Spinal cord (tissue), 10 donors: Measurements from ENCODE around the gene PFKP. TPM values are rescaled to one million over a fixed set of nuclear protein-coding genes. Genes with fewer than 3 reads are reported as not detected.

ENCODE experiments used
- DNase-seq, 6 donors: peaks; one replicate each; pipeline versions ENCODE4 v3.0.0 to v3.0.0-alpha.2; 2013 to 2015; ENCODE audit warnings: low spot score in 6 of 6, low read depth in 4 of 6
- H3K27ac ChIP-seq: one replicate; pipeline ENCODE4 v1.5.1; 2013; ENCODE audit warnings: low read depth, low read length, control low read depth
- H3K27me3 ChIP-seq: one replicate; pipeline ENCODE4 v1.6.1; 2013; ENCODE audit warnings: low read length; ENCODE audit not compliant: control insufficient read depth, insufficient read depth
- H3K36me3 ChIP-seq: one replicate; pipeline ENCODE4 v1.6.1; 2013; ENCODE audit warnings: low read length; ENCODE audit not compliant: control insufficient read depth, insufficient read depth
- H3K4me1 ChIP-seq: one replicate; pipeline ENCODE4 v1.6.1; 2013; ENCODE audit warnings: low read length; ENCODE audit not compliant: control insufficient read depth, insufficient read depth
- H3K4me3 ChIP-seq: one replicate; pipeline ENCODE4 v1.5.1; 2013; ENCODE audit warnings: low read depth, low read length, control low read depth
- H3K9me3 ChIP-seq: one replicate; pipeline ENCODE4 v1.6.1; 2013; ENCODE audit warnings: low read length; ENCODE audit not compliant: control insufficient read depth, insufficient read depth
- WGBS: methylation state at CpG from one replicate; pipeline ENCODE4 v1.1.5; 2013; ENCODE audit warnings: missing lambda C conversion rate; ENCODE audit not compliant: insufficient coverage; 5-methylcytosine and 5-hydroxymethylcytosine counted together
- polyA plus RNA-seq, 2 donors: library from polyadenylated mRNA; unstranded; fragments of 120-200 nt; gene quantifications; one replicate each; pipeline ENCODE4 v1.2.1, GENCODE V29; 2013; ENCODE audit not compliant: insufficient read length in 2 of 2
- total RNA-seq, 2 donors: library from RNA; depleted of rRNA in 1 of 2; stranded (reverse); fragments of 120-200 nt in 1 of 2; fragments of >200 nt in 1 of 2; gene quantifications; one replicate each; pipeline versions ENCODE4 v1.2.3 to v1.2.4, GENCODE V29; 2013 to 2014
- donor health status: healthy.

Gene PFKP
- total and polyA plus RNA-seq, 4 donors = 76.4 to 178 (median 138) TPM

DNA sequence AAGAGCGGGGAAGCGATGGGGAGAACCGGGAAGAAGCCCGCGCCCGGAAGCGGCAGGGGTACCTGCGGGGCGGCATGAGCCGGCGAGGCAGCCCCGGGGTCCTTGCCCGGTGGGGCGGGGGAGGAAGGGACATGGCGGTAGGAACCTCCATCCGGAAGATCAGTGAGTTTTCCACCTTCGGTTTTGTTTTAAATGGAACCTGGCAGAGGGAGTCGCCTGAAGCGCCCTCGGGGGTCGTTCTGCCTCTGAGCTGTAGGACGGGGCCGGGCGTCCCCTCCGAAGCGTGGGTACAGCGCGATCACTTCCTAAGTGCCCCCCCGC is 471 bp downstream of the PFKP start:
- DNase-seq = no peak
- 0% methylated on average over 26 of the region's 29 CpGs for WGBS
- peak overlapping the region; percentile 16 for H3K27ac ChIP-seq
- H3K36me3 ChIP-seq = peaks cover 8% of the 10 kb centered on the region
- H3K9me3 ChIP-seq = no peaks in the 10 kb centered on the region
- peak overlapping the region; percentile 72 for H3K4me3 ChIP-seq
- peaks cover 18% of the 10 kb centered on the region for H3K27me3 ChIP-seq
- peaks cover 34% of the 10 kb centered on the region for H3K4me1 ChIP-seq

DNA sequence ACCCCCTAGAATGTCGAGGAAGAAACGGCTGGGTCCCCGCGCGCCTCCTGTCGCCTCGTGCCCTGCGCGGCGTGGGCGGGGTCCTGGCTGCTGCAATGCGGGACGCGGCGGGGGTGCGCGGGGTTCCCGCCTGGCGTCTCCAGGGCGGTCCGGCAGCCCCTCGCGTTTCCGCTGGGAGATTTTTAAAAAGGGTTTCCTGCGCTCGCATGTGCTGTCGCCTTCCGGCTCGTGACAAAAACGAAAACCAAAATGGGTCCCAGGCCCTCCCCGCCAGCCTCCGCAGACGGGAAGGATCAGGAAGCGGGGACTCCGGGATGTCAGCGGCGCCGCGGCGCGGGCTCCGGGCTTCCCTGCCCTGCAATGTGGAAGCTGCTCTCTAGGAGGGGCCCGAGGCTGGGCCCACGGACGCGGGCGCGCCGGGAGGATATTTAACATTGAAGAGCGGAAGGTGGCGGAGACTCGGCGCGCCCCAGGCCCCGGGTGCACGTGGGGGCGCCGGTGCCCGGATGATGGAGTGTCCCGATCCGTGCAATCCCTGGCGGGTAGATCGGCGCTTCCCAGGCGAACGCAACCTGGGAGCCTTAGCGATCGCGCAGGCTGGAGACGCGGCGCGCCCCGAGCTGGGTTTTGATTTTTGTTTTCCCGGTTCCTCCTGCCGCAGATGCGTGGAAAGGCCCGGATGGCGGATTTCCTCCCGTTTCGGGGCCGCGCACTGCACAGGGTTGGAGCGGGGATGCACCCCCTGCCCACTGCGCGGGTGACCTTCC is 1.0 kb downstream of the PFKP start:
- H3K4me1 ChIP-seq = peaks cover 34% of the 10 kb centered on the region
- H3K27ac ChIP-seq = peak overlapping the region; percentile 78
- peaks cover 18% of the 10 kb centered on the region for H3K27me3 ChIP-seq
- DNase-seq = peak in 3 of 6 donors; percentile 57 to 86 (median 86)
- H3K36me3 ChIP-seq = peaks cover 8% of the 10 kb centered on the region
- no peaks in the 10 kb centered on the region for H3K9me3 ChIP-seq
- H3K4me3 ChIP-seq = peak overlapping the region; percentile 72
- 0% methylated on average over 86 of the region's 86 CpGs for WGBS

DNA sequence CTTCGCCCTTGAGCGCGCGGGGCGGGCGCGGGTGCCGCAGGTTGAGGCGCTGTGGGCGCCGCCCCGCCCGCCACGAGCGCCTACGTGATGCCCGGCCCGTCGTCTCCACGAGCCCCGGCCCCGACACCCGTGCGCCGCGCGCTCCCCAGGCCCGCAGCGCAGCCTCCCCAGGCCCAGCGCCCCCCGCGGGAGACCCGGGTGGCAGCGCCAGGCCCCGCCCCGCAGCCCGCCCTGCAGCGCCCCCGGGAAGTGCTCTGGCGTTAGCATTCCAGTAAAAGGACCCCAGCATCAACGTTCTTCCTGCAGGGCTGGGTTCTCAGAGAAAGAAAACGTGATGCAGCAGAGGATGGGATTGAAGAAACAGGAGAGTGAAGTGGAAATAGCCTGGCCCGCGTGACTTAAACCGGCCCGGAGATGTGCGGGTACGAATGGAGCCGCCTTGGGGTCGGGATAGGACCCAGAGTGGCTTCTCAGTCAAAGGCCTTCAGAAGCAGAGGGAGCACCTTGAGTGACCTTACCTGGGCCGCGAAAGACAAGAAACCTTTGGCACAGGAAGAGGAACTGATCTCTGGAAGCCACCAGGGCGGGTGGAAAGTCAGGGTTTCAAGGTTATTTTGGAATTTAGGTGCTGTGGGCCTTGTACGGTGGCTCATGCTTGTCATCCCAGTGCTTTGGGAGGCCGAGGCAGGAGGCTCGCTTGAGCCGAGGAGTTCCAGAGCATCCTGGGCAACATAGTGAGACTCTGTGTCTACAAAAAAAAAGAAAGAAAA is 1.8 kb downstream of the PFKP start:
- no peaks in the 10 kb centered on the region for H3K9me3 ChIP-seq
- peaks cover 16% of the 10 kb centered on the region for H3K27me3 ChIP-seq
- H3K36me3 ChIP-seq = peaks cover 7% of the 10 kb centered on the region
- H3K4me1 ChIP-seq = peaks cover 38% of the 10 kb centered on the region
- H3K27ac ChIP-seq = peak overlapping the region; percentile 78
- DNase-seq = peak in 2 of 6 donors; percentile 82 to 84
- 12% methylated on average over 55 of the region's 57 CpGs for WGBS
- H3K4me3 ChIP-seq = peak overlapping the region; percentile 72

DNA sequence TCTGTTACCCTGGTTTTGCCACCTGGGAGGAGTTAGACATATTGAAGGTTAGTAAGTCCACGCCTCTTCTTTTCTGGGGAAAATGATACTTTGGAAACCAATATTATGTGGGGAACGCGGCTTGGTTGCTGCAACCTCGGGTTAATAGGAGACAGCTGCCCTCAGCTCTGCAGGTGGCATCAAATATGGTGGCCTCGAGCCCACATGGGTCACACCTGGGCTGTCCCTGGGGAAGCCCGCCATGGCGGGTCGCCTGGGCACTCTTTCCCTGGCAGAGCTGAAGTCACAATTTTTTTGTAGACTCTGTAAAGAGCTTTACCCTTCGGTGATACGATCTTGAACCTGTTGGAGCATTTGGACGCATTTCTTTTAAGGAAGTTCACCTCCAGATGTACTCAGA is 2.5 kb downstream of the PFKP start:
- H3K36me3 ChIP-seq = peaks cover 5% of the 10 kb centered on the region
- no peak for DNase-seq
- peaks cover 16% of the 10 kb centered on the region for H3K27me3 ChIP-seq
- H3K9me3 ChIP-seq = no peaks in the 10 kb centered on the region
- WGBS = 91% methylated on average over 9 of the region's 11 CpGs
- peaks cover 41% of the 10 kb centered on the region for H3K4me1 ChIP-seq
- no peak overlapping the region for H3K4me3 ChIP-seq
- no peak overlapping the region for H3K27ac ChIP-seq

DNA sequence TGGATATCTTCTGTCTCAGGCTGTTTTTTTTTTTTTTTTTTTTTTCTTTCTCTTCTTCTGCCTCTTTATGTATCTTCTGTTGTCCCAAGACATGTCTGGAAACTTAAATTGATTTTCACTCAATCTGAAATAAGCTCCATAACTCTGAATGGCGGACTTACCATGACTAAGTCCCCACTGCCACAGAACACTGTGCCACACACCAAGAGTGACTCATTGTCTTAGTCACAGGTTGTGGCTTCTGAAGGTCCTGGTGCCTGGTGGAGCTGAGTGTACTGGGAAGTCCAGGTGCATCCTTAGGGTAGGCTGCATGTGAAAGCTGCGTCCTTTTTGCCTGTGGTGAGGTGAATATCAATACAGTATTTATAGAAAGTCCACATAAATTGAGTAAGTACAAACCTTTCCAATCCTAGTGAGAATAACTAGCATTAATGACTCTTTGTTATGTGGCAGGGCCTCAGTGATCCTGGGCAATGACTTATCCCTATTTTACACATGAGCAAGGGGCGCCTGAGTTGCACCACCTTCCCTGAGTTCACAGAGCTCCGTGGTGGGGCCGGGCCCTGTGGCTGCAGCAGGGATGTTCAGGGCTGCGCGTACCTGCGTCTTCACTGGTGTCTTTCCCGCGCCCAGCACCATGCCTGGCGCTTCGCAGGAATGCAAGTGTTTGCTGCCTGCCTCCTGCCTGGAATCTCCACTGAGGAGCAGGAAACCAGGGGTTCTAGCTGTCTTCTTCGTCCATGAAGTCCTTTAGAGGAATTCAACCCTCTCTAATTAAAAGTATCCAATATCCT is 4.3 kb downstream of the PFKP start:
- DNase-seq = no peak

DNA sequence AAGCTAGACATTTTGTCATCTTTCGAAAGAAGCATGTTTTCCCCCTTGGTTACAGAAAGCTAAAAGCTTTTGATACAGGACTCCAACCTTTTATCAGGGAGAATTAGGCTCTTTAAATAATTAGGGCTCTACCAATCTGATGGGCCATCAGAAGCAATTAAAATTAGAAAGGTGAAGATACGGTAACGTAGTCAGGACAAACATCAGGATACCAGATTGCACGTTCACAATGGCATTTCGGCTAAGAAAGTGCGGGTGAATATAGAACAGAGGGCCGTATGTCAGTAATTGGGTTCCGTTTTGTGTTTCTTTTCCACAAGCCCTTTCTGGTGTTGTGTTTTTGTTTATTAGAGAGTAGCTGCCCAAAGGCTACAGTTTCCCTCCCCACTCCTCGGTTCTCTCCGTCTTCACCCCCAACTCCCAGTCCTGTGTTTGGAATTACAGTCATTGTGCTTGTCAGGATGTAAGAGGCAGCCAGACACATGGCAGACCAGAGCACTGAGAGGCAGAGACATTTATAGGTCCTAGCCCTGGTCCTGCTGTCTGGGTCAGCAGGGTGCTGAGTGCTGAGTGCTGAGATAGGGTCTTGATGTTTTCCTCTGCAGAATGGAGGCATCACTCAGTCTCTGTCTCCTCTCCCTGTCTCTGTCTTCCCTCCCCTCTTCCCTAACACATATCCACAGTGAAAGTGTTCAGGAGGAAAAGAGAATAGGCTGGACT is 5.5 kb downstream of the PFKP start:
- Histone ChIP-seq H3K9me3 (no peaks in the 10 kb centered on the region), H3K36me3 (peaks cover 11% of the 10 kb centered on the region), H3K27ac (no peak overlapping the region), H3K4me1 (peaks cover 24% of the 10 kb centered on the region), H3K4me3 (no peak overlapping the region), H3K27me3 (peaks cover 1% of the 10 kb centered on the region)
- WGBS = 74% methylated on average over 3 of the region's 10 CpGs
- DNase-seq = no peak

More for the DNA sequence above, 4.3 kb downstream of the PFKP start:
- Histone ChIP-seq H3K4me1 (peaks cover 34% of the 10 kb centered on the region), H3K27me3 (peaks cover 10% of the 10 kb centered on the region), H3K27ac (no peak overlapping the region), H3K9me3 (no peaks in the 10 kb centered on the region), H3K36me3 (peaks cover 11% of the 10 kb centered on the region), H3K4me3 (no peak overlapping the region)
- 98% methylated on average over 10 of the region's 13 CpGs for WGBS

DNA sequence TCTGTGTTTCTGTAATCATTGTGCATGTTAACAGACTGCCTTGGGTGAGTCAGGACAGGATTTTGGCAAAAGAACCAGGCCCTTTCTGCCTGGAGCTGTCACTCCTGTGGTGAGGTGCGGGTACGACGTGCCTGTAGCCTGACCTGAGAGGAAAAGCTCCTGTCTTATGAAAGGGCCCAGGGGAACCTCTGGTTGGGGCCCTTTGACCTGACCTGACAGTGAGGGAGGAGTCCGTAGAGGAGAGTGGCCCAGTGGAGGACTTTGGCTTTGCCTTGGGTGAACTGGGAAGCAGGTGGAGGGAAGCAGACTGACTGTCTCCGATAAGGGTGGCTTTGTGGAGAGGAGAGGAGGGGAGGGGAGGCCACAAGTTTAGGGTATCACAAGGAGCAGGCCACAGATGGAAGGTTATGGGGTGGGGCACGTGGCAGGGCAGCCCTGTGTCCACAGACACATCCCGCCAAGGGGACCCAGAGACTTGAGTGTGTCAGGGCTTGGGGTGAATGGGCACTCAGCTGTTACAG is 6.9 kb downstream of the PFKP start:
- H3K4me3 ChIP-seq = no peak overlapping the region
- peaks cover 23% of the 10 kb centered on the region for H3K4me1 ChIP-seq
- no peaks in the 10 kb centered on the region for H3K27me3 ChIP-seq
- 87% methylated on average over 7 of the region's 7 CpGs for WGBS
- H3K36me3 ChIP-seq = peaks cover 11% of the 10 kb centered on the region
- H3K27ac ChIP-seq = no peak overlapping the region
- H3K9me3 ChIP-seq = no peaks in the 10 kb centered on the region
- DNase-seq = no peak

DNA sequence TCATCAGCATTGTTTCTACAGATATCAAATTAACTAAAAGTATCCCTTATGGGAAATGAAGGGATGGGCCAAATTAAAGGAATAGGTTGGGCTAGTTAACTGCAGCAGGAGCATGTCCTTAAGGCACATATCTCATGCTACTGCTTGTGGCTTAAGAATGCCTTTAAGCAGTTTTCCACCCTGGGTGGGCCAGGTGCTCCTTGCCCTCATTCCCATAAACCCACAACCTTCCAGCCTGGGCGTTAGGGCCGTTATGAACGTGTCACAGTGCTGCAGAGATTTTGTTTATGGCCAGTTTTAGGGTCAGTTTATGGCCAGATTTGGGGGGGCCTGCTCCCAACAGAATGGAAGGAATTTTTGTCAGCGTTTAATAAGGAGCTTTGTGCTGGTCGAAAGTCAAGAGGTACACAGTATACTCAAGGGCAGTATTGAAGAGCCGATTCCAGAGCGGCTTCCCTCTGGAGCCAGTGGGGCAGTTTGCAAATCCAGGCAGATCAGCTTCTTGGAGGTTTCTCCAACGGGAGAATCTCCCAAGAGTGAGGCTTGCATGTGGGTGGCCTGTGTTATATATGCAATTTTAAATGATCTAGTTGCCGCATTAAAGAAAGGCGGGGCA is 7.7 kb downstream of the PFKP start:
- DNase-seq = no peak
- Histone ChIP-seq H3K4me1 (peaks cover 15% of the 10 kb centered on the region), H3K36me3 (peaks cover 11% of the 10 kb centered on the region), H3K4me3 (no peak overlapping the region), H3K9me3 (no peaks in the 10 kb centered on the region), H3K27ac (no peak overlapping the region), H3K27me3 (no peaks in the 10 kb centered on the region)
- 72% methylated on average over 9 of the region's 10 CpGs for WGBS
